Measurements from ENCODE around the gene ACP7.
"Not testable (repeated sequence)": the region's sequence is repeated elsewhere in the genome, so short reads cannot be mapped to it uniquely, and the experiment has no call there.

ACP7 gene

GRCh38 chr19:39083983-39084731 is at the start of gene ACP7:
Gene ACP7 (plus strand): TSS chr19:39084368. CDS start chr19:39085270, 902 bp downstream.
- no peak for DNase-seq (ENCODE audit: low read depth in 2 of 2)

- DNase-seq (ENCODE audit: low read depth in 2 of 2): no peak
Observed at GRCh38 chr19:39036581-39036980, 47.6 kb upstream of the ACP7 start.

GRCh38 chr19:39037194-39037593 is 47.0 kb upstream of the ACP7 start:
- no peak for DNase-seq (ENCODE audit: low read depth in 2 of 2)

- DNase-seq (ENCODE audit: low read depth in 2 of 2): no peak
Observed at GRCh38 chr19:39038098-39038497, 46.1 kb upstream of the ACP7 start.

GRCh38 chr19:39045506-39045905 is 38.7 kb upstream of the ACP7 start:
- no peak for DNase-seq (ENCODE audit: low read depth in 2 of 2)

GRCh38 chr19:39046037-39046821 is 37.9 kb upstream of the ACP7 start:
- no peak for DNase-seq (ENCODE audit: low read depth in 2 of 2)

- DNase-seq (ENCODE audit: low read depth in 2 of 2): no peak
Observed at GRCh38 chr19:39047073-39047472, 37.1 kb upstream of the ACP7 start.

GRCh38 chr19:39052243-39052746 is 31.9 kb upstream of the ACP7 start:
- DNase-seq (ENCODE audit: low read depth in 2 of 2): peak; percentile 20 to 36

GRCh38 chr19:39052846-39053245 is 31.3 kb upstream of the ACP7 start:
- DNase-seq (ENCODE audit: low read depth in 2 of 2): no peak

GRCh38 chr19:39053276-39054090 is 30.7 kb upstream of the ACP7 start:
- no peak for DNase-seq (ENCODE audit: low read depth in 2 of 2)

- DNase-seq (ENCODE audit: low read depth in 2 of 2): no peak
Observed at GRCh38 chr19:39054091-39054470, 30.1 kb upstream of the ACP7 start.

GRCh38 chr19:39057615-39058014 is 26.6 kb upstream of the ACP7 start:
- no peak for DNase-seq (ENCODE audit: low read depth in 2 of 2)

GRCh38 chr19:39059302-39059701 is 24.9 kb upstream of the ACP7 start:
- no peak for DNase-seq (ENCODE audit: low read depth in 2 of 2)

- DNase-seq (ENCODE audit: low read depth in 2 of 2): no peak
Observed at GRCh38 chr19:39060171-39060570, 24.0 kb upstream of the ACP7 start.

GRCh38 chr19:39064405-39064804 is 19.8 kb upstream of the ACP7 start:
- DNase-seq (ENCODE audit: low read depth in 2 of 2): no peak

- no peak for DNase-seq (ENCODE audit: low read depth in 2 of 2)
Observed at GRCh38 chr19:39065928-39066327, 18.2 kb upstream of the ACP7 start.

- DNase-seq (ENCODE audit: low read depth in 2 of 2): no peak
Observed at GRCh38 chr19:39067104-39067503, 17.1 kb upstream of the ACP7 start.

- not testable (repeated sequence) for DNase-seq (ENCODE audit: low read depth in 2 of 2)
Observed at GRCh38 chr19:39068259-39068658, 15.9 kb upstream of the ACP7 start.

- no peak for DNase-seq (ENCODE audit: low read depth in 2 of 2)
Observed at GRCh38 chr19:39070888-39071287, 13.3 kb upstream of the ACP7 start.

- no peak for DNase-seq (ENCODE audit: low read depth in 2 of 2)
Observed at GRCh38 chr19:39074205-39074692, 9.9 kb upstream of the ACP7 start.

GRCh38 chr19:39074942-39075341 is 9.2 kb upstream of the ACP7 start:
- no peak for DNase-seq (ENCODE audit: low read depth in 2 of 2)

- DNase-seq (ENCODE audit: low read depth in 2 of 2): no peak
Observed at GRCh38 chr19:39077323-39077722, 6.8 kb upstream of the ACP7 start.

Measured in activated CD8-positive, alpha-beta memory T cell treated with anti-CD3 and anti-CD28 coated beads for 4 hours (primary cell).